HG03354 (cell line): ENCODE results near the gene CYP39A1.

Experiments
- ATAC-seq: cut with Tn5 transposase; IDR thresholded peaks from one replicate; pipeline ENCODE4 v1.9.1; 2021; ENCODE audit warnings: mild to moderate bottlenecking; ENCODE audit not compliant: unreplicated experiment, poor library complexity, severe bottlenecking

CYP39A1 gene, protein sequence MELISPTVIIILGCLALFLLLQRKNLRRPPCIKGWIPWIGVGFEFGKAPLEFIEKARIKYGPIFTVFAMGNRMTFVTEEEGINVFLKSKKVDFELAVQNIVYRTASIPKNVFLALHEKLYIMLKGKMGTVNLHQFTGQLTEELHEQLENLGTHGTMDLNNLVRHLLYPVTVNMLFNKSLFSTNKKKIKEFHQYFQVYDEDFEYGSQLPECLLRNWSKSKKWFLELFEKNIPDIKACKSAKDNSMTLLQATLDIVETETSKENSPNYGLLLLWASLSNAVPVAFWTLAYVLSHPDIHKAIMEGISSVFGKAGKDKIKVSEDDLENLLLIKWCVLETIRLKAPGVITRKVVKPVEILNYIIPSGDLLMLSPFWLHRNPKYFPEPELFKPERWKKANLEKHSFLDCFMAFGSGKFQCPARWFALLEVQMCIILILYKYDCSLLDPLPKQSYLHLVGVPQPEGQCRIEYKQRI

DNA sequence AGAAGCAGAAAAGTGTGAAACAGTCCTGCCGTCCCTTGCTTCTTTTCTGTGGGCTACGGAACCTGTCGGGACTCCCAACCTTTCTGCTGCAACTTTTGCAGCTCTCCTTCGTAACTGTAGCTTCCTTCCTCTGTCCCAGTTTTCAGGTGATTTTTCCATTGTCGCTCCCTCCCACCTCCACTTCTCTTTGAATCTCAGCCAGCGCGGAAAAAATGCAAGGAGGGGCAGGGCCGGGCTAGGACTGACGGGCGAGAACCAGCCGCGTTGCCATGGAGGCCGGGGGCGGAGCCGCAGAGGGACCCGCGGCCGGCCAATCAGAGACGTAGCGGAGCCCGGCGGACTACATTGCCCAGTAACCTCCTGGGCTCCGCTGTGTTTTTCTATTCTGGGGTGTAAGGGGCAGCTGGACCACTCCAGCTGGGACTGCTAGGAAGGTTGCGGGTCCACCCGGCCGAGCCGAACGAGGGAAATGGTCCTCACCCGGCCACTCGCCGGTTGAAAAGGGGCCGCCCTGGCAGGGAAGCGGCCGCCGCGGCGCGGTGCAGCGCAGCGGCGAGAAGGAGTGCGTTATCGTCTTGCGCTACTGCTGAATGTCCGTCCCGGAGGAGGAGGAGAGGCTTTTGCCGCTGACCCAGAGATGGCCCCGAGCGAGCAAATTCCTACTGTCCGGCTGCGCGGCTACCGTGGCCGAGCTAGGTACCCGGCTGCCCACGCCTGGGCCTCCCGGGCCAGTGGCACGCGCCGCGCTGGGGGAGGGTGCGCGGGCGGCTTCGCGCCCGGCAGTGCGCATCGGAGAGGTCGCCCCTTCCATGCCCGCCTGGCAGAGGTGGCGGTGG is at the start of gene CYP39A1, which contains the start of gene SLC25A27:
Gene CYP39A1 (minus strand): TSS at position 216 of the 836 bp plus-strand sequence. CDS start 236 bp downstream, outside the sequence.
Gene SLC25A27 (plus strand): TSS at position 373 of the 836 bp plus-strand sequence. CDS start 218 bp downstream, at position 591.
- ATAC-seq = peak; percentile 100

DNA sequence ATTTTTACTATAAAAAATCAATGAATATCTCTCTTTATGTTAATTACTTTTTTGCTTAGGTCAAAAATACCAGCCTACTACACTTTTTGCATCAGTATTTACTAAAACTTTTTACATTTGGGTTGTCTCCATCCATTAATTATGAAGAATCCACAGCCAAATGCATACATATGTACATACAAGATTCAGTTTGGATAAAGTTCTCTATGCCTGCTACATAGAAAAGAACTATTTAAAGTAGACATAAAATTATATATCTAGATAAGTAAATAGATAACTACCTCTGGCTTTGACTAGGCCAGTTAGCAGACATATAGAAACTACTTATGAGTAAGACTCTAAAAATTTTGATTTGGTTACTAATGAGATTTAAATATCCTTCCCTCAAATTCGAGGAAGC is 47.4 kb upstream of the CYP39A1 start:
- no peak for ATAC-seq

DNA sequence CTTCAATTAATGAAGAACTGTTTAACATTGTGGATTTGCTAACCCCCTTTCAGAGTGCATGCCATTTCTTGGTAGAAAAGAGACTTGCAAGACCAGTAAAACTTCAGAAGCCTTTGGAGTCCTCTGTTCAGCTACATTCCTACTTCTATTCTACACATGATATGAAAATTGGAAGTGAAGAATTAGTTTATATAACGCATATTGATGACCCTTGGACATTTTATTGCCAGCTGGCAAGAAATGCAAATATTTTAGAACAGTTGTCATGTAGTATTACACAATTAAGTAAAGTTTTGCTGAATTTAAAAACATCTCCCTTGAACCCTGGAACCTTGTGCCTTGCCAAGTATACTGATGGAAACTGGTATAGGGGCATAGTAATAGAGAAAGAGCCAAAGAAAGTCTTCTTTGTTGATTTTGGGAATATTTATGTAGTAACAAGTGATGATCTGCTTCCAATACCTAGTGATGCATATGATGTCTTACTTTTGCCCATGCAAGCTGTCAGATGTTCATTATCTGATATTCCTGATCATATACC is 38.4 kb upstream of the CYP39A1 start:
- ATAC-seq = no peak

DNA sequence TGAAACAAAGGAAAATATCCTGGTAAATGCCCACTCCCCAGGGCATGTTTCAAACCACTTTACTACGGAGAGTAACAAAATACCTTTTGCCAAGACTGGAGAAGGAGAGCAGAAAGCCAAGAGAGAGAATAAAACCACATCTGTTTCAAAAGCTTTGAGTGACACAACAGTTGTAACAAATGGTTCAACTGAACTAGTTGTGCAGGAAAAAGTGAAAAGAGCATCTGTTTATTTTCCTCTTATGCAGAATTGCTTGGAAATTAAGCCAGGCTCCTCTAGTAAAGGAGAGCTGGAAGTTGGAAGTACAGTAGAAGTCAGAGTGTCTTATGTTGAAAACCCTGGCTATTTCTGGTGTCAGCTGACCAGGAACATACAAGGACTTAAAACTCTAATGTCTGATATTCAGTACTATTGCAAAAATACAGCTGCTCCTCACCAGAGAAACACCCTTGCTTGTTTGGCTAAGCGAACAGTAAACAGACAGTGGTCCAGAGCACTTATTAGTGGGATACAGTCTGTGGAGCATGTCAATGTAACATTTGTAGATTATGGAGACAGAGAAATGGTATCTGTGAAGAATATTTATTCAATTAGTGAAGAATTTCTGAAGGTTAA is 37.6 kb upstream of the CYP39A1 start:
- ATAC-seq = no peak

DNA sequence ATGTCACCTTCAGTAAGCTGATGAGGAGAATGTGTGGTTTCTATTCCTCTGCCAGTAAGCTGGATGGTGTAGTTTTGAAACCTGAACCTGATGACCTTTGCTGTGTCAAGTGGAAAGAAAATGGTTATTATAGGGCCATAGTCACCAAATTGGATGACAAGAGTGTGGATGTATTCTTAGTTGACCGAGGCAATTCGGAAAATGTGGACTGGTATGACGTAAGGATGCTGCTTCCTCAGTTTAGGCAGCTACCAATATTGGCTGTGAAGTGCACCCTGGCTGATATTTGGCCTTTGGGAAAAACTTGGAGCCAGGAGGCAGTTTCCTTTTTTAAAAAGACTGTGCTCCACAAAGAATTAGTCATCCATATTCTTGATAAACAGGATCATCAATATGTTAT is 37.0 kb upstream of the CYP39A1 start:
- no peak for ATAC-seq

DNA sequence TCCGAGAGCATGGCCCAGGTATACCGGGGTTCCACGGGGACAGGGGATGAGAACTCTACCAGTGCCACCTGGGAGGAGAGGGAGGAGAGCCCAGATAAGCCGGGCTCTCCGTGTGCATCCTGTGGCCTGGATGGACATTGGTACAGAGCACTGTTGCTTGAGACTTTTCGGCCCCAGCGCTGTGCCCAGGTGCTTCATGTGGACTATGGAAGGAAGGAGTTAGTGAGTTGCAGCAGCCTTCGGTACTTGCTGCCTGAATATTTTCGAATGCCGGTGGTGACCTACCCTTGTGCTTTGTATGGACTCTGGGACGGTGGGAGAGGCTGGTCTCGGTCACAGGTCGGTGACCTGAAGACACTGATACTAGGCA is 36.3 kb upstream of the CYP39A1 start:
- no peak for ATAC-seq

DNA sequence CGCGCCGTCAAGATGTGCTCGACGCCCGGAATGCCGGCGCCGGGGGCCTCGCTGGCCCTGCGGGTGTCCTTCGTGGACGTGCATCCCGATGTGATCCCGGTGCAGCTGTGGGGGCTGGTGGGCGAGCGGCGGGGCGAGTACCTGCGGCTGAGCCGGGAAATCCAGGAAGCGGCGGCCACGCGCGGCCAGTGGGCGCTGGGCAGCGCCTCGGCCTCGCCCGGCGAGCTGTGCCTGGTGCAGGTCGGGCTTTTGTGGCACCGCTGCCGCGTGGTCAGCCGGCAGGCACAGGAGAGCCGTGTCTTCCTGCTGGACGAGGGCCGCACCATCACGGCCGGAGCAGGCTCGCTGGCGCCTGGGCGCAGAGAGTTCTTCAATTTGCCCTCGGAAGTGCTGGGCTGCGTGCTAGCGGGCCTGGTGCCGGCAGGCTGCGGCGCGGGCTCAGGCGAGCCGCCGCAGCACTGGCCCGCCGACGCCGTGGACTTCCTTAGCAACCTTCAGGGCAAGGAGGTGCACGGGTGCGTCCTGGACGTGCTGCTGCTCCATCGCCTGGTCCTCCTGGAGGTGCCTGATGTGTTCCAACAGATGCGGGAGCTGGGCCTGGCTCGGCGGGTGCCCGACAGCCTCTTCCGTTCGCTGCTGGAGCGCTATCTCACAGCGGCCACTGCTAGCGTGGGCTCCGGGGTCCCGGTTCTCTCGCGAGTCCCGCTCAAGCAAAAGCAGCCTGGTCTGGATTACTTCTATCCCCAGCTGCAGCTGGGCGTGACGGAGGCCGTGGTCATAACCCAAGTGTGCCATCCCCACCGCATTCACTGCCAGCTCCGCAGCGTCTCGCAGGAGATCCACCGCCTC is 35.7 kb upstream of the CYP39A1 start:
- ATAC-seq = no peak

DNA sequence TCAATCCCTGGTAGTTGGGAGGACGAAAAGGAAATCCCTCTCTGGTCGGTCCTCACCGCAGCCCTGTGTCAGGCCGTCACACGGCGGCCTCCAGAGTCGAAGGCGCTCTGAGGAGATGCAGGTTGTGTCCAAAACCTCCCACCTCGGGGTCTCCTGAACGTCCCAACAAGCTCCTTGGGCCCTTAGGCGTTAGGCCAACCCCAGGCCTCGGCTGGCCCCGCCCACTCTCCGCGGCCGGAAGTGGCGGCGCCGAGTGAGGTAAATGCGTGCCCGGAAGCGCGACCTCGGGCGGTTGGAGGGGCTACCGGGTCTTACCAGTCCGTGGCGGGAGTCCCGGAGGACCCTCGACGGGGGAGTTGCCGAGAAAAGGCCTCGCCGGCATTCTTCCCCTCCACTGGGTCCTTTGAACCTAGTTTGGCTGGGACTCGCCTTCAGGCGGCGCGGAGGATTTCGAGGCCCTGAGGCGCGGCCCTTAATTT is 35.0 kb upstream of the CYP39A1 start, which contains the start of gene TDRD6:
Gene TDRD6 (plus strand): TSS at position 267 of the 479 bp plus-strand sequence. CDS start 244 bp downstream, outside the sequence.
- no peak for ATAC-seq

DNA sequence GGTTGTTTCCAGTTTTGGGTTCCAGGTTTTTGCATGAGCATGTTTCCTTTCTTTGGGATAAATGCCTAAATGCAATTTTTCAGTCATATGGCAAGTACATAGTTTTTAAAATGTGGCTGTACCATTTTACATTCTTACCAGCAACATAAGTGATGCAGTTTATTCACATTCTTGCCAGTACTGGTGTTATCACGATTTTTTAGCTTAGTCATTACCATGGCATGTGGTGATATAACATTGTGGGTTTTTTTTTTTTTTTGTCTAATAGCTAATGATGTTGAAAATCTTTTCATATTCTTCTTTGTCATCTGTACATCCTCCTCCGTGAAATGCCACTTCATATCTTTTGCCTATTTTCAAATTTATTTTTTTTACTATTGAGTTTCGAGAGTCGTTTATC is 32.2 kb upstream of the CYP39A1 start:
- no peak for ATAC-seq

DNA sequence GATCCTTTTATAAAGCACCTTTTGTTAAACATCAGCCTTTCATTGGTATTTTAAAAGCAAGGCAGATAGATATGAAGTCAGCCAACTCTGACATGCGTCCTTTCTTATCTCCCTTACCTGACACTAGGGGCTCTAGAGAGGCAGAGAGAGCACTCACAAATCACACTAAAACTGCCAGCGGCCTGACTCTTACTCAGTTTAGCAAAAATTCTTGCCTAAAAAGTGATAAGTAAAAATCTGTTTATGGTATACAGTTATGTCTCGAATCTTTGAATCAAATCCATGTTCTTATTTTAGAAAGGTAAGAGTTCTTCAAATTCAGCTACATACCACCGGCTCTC is 24.7 kb upstream of the CYP39A1 start:
- ATAC-seq = no peak

DNA sequence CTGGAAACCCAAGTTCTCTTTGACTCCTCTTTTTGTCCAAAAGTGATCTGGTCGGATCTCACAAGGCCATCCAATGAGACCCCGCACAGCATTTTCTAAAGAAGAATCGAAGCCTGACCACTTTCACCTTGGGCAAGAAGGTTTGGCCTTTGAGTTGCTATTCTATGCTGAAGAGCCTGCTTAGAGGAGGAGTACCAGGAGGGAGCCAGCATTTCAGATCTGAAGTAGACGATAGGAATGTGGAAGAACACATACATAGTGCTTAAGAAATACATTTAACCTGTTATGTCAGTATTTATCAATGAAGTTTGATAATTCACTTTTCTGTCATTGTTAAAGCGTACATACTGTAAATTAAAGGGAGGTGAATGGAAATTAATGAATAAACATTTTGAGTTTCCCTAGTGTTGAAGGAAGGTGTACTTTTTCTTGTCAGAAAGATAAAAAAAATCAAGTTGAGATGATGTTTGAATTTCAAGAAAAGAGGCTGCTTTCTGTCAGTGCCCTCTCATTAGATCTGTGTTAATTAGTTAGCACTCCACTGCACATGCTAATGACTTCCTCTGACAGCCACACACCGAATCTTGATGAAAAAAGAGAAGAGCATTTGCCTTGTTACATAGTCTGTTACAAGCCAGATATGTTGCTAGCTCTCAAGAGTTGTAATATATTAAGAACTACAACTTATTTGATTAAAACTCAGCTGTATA is 24.1 kb upstream of the CYP39A1 start:
- no peak for ATAC-seq

DNA sequence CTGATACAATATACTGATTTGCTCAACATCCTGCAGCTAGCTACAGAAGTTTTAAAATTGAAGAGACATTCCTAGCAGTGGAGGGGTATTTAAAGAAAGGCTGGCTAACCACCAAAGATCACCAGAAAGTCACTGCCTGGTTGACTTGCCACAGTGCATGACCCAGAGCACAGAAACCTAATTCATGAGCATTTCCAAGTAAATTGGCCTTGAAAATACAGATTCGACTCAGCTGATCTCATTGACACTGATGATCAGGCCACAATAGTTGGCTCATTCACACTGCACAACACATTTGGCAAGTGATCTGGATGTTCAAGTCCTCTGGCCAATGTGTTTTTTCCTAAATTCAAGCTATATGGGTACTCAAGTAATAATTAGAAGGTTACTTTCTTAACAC is 21.8 kb upstream of the CYP39A1 start:
- no peak for ATAC-seq

DNA sequence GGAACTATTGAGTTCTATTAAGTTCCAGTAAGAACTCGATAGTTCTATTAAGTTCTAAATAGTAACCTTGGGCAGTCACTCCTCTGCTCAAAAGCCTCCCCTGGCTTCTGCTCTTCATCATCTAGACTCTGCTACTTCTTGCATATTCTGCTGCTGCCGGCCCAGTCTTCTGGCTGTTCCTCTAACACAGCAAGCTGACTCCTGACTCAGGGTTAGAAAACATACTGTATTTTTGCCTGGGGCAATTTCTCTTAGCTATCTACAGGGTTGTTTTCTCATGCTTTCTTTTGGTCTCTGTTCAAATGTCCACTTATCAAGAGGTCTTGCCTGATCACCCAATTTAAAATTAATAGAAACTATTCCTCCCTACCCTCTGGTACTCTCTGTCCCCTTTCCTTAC is 14.8 kb upstream of the CYP39A1 start:
- ATAC-seq = no peak

DNA sequence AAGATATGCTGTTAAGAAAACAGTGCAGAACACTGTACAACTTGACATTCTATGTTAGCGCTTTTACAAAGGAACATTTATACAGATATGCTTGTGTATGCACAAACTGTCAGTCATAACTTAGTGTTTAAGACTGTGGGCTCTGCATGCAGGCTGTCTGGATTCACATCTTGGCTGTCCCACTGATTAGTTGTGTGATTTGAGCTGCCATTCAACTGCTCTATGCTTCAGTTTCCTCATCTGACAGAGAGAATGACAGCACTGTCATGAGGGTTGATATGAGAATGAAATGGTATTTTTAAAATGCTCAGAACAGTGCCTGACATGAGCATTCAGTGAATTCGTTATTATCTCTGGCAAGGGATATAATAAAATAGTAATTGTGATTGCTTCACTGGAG is 8.9 kb upstream of the CYP39A1 start:
- no peak for ATAC-seq

DNA sequence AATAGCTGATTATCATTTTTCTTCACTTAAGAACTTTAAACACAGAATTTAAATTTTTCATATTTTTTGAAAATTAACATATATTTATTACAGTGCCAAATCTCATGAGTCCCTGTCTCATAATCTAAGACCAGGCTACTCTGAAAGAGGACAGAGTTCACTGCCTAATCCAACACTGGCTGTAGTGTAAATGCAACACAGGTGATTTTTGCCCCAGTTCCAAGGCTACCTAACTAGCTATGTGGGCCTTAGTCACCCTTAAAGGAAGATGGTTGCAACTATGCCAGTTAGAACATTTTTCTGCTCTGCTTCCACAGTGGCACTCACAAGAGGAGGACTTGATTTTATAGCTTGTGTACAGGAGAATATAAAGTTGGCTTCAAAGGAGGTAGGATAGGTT is 5.0 kb upstream of the CYP39A1 start:
- no peak for ATAC-seq

DNA sequence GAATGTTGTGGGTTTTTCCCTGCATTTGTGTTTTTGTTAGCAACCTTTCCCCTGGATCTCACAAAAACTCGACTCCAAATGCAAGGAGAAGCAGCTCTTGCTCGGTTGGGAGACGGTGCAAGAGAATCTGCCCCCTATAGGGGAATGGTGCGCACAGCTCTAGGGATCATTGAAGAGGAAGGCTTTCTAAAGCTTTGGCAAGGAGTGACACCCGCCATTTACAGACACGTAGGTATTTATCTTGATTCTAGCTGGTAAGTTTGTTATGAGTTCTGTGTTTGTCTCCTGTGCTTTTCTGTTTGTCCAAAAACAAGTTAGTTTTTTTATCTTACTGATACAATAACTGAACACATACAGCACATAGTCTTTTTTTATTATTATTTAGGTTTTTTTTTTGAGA is 3.2 kb upstream of the CYP39A1 start:
- no peak for ATAC-seq

DNA sequence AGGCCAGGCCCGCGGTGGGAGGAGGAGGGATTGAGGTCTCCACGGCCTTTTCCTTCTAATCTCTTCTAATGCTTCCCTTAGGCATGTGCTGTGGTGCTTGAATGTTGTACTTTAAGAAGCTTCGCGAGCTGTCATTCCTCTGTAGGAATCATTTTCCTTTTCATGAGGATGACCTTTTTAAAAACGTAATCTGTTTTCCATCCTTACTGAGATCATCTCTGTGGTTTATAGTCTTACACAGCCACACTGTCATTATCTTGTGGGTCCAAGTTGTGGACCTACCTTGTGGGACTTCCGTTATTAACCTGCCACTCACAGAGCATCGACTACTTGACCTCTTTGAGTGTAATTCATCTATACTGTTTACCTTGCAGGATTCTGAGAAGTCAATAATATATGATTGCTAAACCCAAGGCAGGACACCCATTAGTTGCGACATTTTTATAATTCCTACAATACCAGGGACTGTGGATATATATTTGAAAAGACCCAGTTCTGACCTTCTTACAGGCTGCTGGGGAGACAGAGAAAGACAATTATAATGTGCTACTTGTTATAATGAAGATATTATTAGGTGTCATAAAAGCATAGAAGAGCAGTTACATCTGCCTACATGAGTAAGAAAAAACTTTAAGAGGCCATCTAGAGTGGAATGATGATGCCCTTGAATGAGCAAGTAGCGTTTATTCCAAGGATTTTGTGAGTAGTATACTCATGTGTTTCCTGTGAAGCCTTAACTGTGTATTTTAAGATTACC is 999 bp upstream of the CYP39A1 start:
- no peak for ATAC-seq

DNA sequence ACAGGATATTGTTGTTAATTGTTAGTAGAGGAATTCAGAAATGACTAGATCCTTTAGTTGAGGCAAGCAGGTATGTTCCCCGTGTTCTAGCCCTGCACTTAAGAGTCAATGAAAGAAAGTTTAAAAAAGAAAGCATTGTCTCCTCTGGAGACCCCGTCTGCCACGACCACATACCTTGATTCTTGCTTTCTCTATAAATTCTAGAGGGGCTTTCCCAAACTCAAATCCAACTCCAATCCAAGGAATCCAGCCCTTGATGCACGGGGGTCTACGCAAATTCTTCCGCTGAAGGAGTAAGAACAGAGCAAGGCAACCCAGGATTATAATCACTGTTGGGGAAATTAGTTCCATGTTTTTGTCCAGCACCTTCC is 401 bp downstream of the CYP39A1 start:
- no peak for ATAC-seq
